Prostate gland (tissue), 2 donors: Measurements from ENCODE around the gene EFR3B.

Source experiments
- POLR2A ChIP-seq: fragments of 450-650 bp; IDR thresholded peaks from one replicate; pipeline ENCODE4 v1.6.1; 2016; ENCODE audit warnings: antibody characterized with exemption, mild to moderate bottlenecking
- POLR2AphosphoS5 ChIP-seq: sonication (generic); formaldehyde crosslinking; IDR thresholded peaks from one replicate; pipeline ENCODE4 v1.6.1; 2017; ENCODE audit warnings: antibody characterized with exemption
- TF ChIP-seq, protein P1 (sequence below), 4 experiments: fragments of 200-600 bp in 2 of 4; fragments of 450-650 bp in 2 of 4; sonication (generic) in 2 of 4; IDR thresholded peaks; 1 replicate in 3 of 4; 2 replicates in 1 of 4; pipeline ENCODE4 v1.5.1; 2016 to 2019; ENCODE audit warnings: antibody characterized with exemption in 4 of 4, mild to moderate bottlenecking in 2 of 4, moderate library complexity in 2 of 4

DNA sequence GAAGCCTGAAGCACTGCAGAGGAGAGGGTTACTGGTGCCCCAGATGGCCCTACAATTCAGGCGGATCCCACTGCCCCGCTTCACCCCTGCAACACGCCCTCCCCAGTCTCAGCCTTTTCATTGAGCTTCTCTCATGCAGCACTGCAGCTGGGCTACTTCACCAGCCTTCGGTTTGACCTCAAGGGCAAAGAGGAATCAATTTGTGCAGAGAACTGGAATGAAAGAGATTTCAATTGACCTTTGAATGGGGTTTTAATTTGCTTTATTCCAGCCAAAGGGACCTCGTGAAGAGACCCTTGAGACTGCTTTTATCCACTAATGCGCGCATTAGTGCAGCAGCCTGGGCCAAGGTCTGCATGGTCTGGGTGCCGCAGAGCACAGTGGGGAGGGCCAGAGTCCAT lies 135.3 kb downstream of the EFR3B start:
- TF ChIP-seq, protein P1, sequence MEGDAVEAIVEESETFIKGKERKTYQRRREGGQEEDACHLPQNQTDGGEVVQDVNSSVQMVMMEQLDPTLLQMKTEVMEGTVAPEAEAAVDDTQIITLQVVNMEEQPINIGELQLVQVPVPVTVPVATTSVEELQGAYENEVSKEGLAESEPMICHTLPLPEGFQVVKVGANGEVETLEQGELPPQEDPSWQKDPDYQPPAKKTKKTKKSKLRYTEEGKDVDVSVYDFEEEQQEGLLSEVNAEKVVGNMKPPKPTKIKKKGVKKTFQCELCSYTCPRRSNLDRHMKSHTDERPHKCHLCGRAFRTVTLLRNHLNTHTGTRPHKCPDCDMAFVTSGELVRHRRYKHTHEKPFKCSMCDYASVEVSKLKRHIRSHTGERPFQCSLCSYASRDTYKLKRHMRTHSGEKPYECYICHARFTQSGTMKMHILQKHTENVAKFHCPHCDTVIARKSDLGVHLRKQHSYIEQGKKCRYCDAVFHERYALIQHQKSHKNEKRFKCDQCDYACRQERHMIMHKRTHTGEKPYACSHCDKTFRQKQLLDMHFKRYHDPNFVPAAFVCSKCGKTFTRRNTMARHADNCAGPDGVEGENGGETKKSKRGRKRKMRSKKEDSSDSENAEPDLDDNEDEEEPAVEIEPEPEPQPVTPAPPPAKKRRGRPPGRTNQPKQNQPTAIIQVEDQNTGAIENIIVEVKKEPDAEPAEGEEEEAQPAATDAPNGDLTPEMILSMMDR (IDR thresholded peaks at IDR 0.05) = no peak
- TF ChIP-seq POLR2A (no peak), POLR2AphosphoS5 (no peak)
